GM12801 (cell line): ENCODE measurements around the gene POLE3.

ENCODE experiments used
- TF ChIP-seq, protein P1 (sequence below): IDR thresholded peaks from one replicate; pipeline ENCODE4 v1.5.1; 2011; ENCODE audit warnings: control low read depth; ENCODE audit not compliant: insufficient read length; ENCODE audit errors: extremely low read depth

Gene POLE3

GRCh38 chr9:113436728-113437515 lies 26.4 kb upstream of the POLE3 start:
- TF ChIP-seq, protein P1, sequence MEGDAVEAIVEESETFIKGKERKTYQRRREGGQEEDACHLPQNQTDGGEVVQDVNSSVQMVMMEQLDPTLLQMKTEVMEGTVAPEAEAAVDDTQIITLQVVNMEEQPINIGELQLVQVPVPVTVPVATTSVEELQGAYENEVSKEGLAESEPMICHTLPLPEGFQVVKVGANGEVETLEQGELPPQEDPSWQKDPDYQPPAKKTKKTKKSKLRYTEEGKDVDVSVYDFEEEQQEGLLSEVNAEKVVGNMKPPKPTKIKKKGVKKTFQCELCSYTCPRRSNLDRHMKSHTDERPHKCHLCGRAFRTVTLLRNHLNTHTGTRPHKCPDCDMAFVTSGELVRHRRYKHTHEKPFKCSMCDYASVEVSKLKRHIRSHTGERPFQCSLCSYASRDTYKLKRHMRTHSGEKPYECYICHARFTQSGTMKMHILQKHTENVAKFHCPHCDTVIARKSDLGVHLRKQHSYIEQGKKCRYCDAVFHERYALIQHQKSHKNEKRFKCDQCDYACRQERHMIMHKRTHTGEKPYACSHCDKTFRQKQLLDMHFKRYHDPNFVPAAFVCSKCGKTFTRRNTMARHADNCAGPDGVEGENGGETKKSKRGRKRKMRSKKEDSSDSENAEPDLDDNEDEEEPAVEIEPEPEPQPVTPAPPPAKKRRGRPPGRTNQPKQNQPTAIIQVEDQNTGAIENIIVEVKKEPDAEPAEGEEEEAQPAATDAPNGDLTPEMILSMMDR = no peak

DNA sequence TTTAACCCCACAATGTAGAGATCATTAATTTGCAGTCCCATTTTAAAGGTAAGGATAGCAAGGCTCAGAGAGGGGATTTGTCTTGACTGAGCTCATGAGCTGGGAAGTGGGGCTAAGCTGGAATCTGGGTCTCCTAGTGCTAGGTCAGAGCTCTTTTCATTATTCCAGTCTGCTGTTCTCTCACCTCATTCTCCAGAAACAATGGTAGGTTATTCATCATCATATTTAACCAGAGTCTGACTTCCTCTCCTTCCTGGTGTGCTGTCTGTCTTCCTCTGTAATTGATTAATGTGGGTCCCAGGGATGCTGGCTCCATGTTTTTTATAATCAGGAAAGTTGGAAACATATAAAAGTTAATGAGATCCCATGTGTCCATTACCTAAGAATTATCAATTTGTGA lies 20.7 kb upstream of the POLE3 start:
- TF ChIP-seq, protein P1 = no peak

DNA sequence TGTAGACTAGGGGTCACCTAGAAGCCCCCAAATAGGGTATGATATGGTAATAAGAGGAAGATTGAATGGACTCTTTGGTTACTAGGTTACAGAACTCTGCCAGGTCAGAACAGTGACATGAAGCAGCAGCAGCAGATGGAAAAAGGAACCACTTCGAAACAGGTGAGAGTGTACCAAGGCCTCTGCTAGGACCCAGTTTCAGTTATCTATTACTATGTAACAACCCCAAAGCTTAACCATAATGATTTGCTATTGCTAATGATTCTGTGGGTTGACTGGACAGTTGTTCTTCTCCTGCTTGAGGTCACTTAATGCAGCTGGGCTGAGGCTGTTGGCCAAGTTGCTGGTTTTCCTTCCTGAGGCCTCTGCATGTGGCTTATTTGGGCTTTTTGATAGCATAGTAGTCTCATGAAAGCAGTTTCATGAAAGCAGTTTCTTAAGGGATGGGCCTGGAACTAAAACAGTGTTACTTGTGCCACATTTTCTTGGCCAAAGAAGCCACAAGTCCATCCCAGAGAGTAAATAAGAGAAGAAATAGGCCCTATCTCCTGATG lies 17.7 kb upstream of the POLE3 start:
- TF ChIP-seq, protein P1 = no peak

DNA sequence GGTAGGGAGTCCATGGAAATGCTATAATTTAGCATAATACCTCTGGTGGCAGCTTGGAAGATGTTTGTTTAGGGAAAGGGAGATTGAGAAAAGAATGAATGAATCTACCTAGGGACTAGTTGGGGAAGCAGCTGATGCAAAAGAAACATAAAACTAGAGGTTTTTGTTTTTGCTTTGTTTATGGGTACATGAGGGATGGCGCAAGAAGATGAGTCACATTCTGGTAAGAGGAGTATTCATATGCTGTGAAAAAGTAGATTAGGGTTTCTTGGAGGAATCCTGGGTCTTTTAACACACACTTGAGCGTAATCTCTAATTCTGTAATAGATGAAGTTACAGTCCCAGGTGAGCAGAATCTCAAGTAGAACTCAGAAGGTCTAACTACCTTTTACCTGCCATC lies 17.2 kb upstream of the POLE3 start:
- TF ChIP-seq, protein P1 = no peak

DNA sequence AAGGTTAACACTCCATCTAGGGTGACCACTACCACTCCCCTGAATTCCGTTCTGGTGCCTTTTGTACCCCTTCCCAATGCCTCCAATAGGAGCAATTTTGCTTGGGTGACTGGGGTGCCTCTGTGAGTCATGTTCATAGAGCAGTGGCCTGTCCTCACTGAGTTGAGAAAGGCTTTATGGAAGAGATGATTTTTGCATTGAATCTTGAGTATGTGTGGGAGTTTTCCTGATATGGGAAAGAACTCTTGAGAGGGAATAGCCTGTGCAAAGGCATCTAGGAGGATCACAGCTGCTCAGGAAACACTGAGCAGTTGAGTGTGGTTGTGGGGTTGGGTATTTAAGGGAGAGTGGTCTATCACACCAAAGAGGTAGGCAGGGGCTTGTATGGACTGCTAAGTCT lies 16.2 kb upstream of the POLE3 start:
- TF ChIP-seq, protein P1 = no peak

DNA sequence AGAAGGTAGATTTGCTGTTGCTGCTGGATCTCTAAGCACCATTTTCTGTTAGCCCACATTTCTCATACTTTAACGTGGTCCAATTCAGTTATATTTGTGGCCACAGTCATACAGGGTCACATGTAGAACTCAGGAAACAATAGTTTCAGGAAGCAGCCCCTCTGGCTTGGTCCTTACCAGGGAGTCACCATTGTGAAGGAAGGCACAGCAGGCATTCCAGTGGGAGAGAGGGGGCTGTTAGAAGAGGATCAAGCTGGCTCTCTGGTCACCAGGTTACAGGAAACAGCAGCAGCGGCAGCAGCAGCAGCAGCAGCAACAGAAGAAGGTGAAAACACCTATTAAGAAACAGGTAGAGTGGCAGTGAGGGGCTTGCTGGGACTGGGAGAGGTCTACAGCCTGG lies 14.6 kb upstream of the POLE3 start:
- TF ChIP-seq, protein P1 = no peak

DNA sequence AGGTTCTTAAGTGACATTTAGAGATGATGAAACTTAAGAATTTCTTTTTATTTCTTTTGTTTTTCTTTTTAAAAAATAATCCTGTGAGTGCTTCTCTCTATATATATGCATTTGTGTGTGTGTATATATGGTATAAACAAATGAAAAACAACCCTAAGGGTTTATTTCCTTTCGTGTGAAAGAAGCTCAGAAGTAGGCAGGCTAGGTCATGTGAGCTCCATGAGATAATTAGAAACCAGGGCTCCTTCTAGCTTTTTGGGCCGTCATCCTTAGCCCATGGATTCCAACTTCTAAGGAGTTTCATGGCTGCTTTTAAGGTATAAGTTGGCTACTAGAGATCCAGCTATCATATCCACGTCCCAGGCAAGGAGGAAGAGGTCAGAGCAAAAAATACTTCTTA lies 11.3 kb upstream of the POLE3 start:
- TF ChIP-seq, protein P1 = no peak
